Measurements from ENCODE around the gene PAN3. TPM values are rescaled to one million over a fixed set of nuclear protein-coding genes. Genes with fewer than 3 reads are reported as not detected.

PAN3 gene
- total RNA-seq, 1 donor from 2014 or later = 11.8 TPM

- DNase-seq (ENCODE audit: low read depth) (peak; percentile 25), FAIRE-seq (no peak)
- no peak for TF ChIP-seq CTCF (IDR thresholded peaks at IDR 0.05; ENCODE audit: insufficient read depth, low read length, severe bottlenecking)
- Histone ChIP-seq H3K36me3 (ENCODE audit: control insufficient read depth, insufficient read depth, low read length) (no peaks in the 10 kb centered on the region), H3K27me3 (ENCODE audit: control insufficient read depth, insufficient read depth, low read length) (no peaks in the 10 kb centered on the region), H3K4me3 (ENCODE audit: low read depth, low read length) (no peak overlapping the region)
These were observed 199.0 kb downstream of the PAN3 start for GRCh38 chr13:28337166-28338005.

- FAIRE-seq = no peak
- no peaks in the 10 kb centered on the region for H3K27me3 ChIP-seq (ENCODE audit: control insufficient read depth, insufficient read depth, low read length)
- no peak for TF ChIP-seq CTCF (IDR thresholded peaks at IDR 0.05; ENCODE audit: insufficient read depth, low read length, severe bottlenecking)
These were observed 199.7 kb downstream of the PAN3 start for GRCh38 chr13:28338006-28338574.

GRCh38 chr13:28338742-28339141 is 200.4 kb downstream of the PAN3 start:
- no peaks in the 10 kb centered on the region for H3K27me3 ChIP-seq (ENCODE audit: control insufficient read depth, insufficient read depth, low read length)
- no peak overlapping the region for H3K4me3 ChIP-seq (ENCODE audit: low read depth, low read length)
- FAIRE-seq (no peak), DNase-seq (ENCODE audit: low read depth) (no peak)
- no peaks in the 10 kb centered on the region for H3K36me3 ChIP-seq (ENCODE audit: control insufficient read depth, insufficient read depth, low read length)
- TF ChIP-seq CTCF (IDR thresholded peaks at IDR 0.05; ENCODE audit: insufficient read depth, low read length, severe bottlenecking) = no peak

More at GRCh38 chr13:28338006-28338574, 199.7 kb downstream of the PAN3 start:
- H3K4me3 ChIP-seq (ENCODE audit: low read depth, low read length) = no peak overlapping the region
- H3K36me3 ChIP-seq (ENCODE audit: control insufficient read depth, insufficient read depth, low read length) = no peaks in the 10 kb centered on the region
- no peak for DNase-seq (ENCODE audit: low read depth)

- Histone ChIP-seq H3K4me3 (ENCODE audit: low read depth, low read length) (no peak overlapping the region), H3K36me3 (ENCODE audit: control insufficient read depth, insufficient read depth, low read length) (no peaks in the 10 kb centered on the region), H3K27me3 (ENCODE audit: control insufficient read depth, insufficient read depth, low read length) (no peaks in the 10 kb centered on the region)
- FAIRE-seq (no peak), DNase-seq (ENCODE audit: low read depth) (no peak)
- no peak for TF ChIP-seq CTCF (IDR thresholded peaks at IDR 0.05; ENCODE audit: insufficient read depth, low read length, severe bottlenecking)
These were observed 201.1 kb downstream of the PAN3 start for GRCh38 chr13:28339419-28339818.

GRCh38 chr13:28340272-28340793 is 202.0 kb downstream of the PAN3 start:
- Histone ChIP-seq H3K4me3 (ENCODE audit: low read depth, low read length) (no peak overlapping the region), H3K27me3 (ENCODE audit: control insufficient read depth, insufficient read depth, low read length) (no peaks in the 10 kb centered on the region)

More at GRCh38 chr13:28340272-28340793, 202.0 kb downstream of the PAN3 start:
- no peaks in the 10 kb centered on the region for H3K36me3 ChIP-seq (ENCODE audit: control insufficient read depth, insufficient read depth, low read length)
- no peak for DNase-seq (ENCODE audit: low read depth)
- FAIRE-seq = no peak
- TF ChIP-seq CTCF (IDR thresholded peaks at IDR 0.05; ENCODE audit: insufficient read depth, low read length, severe bottlenecking) = no peak
